NCI-H1930 (cell line): ENCODE results near the gene SAMSN1.

Experiments
- DNase-seq, 2 experiments: peaks; one replicate each; lab custom pipeline; 2025; lab: John Stamatoyannopoulos, UW

Gene SAMSN1

DNA sequence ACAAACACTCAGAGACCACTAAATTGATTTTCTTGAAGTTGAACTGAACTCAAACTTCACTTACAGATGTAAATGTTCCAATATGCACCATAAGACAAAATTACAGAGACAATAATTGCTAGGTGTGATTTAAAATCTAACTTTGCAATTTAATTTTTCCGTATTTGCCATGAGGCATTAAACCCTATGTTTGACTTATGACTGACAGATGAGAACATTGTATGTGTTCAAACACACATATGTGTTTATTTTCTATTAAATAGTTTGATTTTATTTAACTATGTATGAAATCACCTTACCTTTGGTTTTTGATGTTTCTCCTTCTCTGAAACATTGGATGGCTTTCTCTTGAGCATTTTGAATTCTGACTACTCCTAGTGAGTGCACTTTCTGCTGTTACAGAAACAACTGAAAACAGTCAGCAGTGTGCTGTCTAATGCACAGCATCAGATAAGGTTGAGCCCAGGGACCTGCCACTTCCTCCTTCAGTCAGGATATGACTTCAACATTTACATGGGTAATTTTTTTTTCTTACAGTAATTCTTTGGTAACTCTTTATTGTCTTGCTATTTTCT is at the start of gene SAMSN1:
SAMSN1 (minus strand) TSS at position 410 of the 575 bp plus-strand sequence; CDS start at position 356, 54 bp downstream.
- no peak for DNase-seq

DNA sequence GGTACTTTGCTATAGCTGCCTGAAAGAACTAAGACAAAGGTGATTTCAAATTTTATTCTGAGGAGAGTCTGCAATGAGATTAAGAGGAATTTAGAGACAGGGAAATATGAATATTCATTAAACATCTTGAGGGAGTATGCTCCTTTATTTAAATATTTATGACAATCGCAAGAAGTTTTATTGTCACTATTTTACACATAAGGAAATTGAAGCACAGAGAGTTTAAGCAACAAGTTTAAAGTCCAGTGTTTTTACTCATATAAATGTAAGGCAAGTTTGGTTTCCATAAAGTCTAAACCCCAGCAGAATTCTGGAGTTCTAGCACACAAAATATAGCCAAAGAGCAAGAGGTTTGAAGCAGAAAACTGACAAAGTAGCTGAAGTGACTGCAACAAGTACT is 49.3 kb upstream of the SAMSN1 start:
- no peak for DNase-seq

DNA sequence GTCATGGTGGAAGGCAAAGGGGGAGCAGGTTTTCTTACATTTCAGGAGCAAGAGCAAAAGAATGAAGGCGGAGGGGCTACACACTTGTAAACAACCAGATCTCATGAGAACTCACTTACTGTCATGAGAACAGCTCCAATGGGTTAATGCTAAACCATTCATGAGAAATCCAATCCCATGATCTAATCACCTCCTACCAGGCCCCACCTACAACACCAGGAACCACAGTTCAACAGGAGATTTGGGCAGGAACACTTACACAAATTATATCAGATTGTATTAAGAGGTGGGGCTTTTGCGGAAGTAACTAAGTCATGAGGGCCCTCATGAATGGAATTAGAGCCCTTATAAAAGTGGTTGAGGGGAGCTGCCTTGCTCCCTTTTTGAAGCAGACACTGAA is 48.9 kb upstream of the SAMSN1 start:
- no peak for DNase-seq

DNA sequence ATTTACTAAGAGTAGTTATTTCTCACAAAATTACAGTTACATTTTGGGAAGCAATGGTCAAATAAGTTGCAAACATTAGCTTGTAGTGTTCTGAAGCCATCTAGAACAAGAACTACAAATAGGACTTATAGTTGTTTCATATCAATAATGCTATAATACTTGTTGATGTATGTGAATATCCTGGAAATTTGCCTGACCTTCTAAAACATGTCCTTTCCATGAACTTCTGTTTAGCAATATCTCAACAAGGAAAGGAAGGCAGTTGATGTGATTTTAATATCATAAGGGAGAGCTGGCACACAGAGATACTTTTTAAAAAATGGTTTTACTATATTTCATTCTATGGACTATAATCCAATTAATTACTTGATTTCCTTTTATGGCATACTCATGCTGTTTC is 47.1 kb upstream of the SAMSN1 start:
- DNase-seq: no peak

DNA sequence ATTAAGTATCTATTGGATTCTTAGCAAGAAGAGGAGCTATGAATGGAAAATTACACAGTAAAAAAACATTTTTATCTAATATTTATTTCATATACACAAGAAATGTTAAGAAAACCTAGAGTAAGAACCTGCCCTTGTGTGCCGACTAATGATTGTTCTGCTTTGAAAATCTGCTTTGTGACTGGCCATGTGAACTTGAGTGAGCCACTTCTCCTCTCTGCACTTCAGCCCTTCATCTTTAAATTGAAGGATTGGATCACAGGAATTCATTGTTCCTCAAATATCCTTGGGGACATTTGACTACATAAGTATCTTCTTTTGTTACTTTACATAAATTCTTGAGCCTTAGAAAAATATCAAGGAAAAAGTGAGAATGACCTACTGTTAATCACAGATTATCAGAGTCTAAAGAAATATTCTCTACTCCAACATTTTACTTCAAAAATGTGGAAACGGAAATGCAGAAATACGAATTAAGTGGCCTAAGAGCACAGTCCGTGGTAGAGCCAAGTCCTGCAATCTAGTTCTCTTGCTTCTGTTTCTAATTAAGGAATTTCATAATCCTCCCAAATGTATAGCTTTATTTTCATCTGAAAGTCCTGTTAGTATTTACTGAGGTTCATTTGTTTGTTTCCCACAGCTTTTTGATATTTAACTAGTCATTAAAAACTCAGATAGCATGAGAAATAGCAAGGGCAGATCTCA is 46.3 kb upstream of the SAMSN1 start:
- DNase-seq: no peak

DNA sequence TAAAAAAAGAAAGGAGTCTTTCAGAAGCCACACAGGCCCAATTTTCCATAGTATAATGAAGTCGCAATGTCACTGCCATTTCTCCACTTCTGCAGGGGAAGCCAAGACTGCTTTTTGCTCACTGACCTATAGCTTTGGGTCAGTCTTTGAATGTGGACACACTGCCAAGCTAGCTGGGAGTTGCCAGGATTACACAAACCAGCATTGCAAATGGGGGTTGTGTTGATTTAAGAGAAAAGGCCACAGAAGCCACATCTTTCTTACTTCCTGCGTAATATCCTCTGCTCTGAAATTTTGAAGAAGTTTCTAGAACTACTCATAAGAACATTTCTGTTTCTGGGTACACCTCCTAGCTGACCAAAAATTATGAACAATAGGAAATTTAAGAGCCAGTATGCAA is 45.8 kb upstream of the SAMSN1 start:
- DNase-seq: no peak

DNA sequence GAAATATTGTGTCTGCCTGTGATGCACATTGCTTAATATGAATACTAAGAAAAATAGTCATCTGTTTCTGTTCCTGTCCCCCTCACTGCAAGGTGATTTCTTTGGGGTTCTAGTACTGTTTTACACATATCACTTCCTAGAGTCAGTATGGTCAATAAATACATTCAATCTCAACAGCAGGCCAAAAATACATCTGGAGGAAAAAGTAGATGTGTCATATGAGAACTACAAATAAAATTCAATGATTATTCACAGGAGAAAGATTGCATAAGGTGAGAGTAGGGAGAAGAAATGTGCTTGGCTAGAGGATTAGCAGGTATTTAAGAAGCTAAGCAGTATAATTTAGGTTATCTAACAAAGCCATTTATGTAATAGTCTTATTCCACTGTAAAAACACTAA is 45.3 kb upstream of the SAMSN1 start:
- DNase-seq: no peak

DNA sequence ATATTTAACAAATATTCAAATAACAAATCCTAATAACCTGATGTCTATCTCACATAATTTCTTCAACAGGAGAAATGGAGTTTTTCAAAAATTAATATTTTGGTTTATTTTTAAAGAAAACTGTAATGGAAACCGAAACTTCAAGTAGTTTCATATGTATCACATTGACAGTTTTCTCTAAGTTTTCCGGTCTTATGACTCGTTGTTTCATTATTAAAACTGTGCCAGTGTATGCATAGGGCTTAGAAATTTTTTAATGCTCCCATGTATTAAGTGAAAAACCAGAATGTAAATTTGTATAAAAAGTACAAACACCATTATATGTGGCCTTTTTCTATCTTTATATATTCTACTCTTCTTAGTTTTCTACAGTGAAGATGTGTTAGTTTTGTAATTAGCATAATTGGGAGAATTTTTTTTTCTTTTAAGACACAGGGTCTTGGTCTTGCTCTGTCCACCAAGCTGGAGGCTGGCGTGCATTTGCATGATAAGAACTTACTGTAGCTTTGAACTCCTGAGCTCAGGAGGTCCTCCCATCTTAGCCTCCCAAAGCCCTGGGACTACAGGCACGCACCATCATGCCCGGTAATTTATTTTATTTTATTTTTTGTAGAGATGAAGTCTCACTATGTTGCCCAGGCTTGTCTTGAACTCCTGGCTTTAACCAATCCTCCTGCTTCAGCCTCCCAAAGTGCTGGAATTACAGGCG is 43.9 kb upstream of the SAMSN1 start:
- DNase-seq: no peak

DNA sequence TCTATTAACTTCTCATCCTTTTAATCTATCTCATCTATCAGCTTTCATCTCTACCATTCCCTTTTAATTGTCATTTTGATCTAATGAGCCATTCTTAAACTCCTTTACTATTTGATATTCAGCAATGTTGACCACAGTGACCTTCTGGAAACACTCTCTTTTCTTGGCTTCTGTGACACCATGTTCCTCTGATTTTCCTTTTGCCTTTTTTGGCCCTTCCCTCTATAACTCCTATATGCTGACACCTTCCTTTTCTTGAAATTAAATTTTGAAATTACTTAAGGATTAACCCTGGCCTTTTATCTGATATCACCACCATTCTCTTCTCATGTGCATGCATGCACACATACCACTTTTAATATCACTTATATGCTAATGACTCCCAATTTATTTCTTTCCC is 41.2 kb upstream of the SAMSN1 start:
- DNase-seq: no peak

DNA sequence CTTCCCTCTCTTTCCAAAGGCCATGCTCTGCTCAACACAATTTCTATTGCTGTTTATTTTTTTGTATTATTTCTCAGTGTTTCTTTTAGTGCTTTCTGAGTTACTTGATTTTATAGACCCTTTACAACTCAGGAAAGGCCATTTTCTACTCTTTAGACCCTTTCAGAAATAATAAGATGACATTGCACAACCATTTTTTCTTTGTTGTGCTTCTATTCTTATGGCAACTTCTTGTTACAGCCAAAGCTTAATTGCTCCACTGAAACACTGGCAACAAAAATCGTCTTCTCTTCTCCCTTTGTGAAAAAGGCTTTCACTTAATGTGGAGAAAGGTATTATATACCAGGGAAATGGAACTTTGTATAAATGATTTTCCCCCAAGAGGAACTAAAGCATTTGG is 39.0 kb upstream of the SAMSN1 start:
- no peak for DNase-seq

DNA sequence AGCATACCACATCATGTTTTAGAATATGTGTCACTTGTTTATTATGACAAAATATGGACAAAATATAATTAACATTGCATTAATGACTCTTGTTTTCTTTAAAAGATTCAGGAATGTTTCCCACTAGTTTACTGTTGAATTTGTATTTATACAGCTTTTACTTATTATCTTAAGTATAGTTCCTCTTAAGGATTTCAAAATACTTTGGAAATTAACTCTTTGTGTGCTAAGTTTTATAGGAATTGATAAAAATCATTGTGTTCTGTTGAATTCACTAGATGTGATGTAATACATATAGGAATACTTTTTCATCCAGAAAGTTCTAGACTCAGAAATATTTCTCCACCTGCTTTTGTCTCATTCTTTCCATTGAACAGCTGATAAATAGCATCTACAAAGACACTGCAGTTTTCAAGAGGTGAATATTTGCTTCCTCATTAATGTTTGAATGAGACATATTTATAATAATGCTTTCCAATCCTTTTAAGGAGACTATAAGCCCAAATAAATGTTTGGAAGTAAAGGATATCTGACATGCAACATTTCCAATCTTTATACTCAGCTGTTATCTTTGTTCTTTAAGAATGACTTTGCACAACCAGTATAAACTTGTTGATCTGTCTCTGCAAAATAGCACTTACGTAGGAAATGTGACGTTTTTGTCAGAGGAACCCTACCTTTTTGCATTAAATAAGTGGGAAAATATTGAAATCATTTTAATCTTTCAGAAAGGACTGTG is 38.4 kb upstream of the SAMSN1 start:
- DNase-seq: no peak

DNA sequence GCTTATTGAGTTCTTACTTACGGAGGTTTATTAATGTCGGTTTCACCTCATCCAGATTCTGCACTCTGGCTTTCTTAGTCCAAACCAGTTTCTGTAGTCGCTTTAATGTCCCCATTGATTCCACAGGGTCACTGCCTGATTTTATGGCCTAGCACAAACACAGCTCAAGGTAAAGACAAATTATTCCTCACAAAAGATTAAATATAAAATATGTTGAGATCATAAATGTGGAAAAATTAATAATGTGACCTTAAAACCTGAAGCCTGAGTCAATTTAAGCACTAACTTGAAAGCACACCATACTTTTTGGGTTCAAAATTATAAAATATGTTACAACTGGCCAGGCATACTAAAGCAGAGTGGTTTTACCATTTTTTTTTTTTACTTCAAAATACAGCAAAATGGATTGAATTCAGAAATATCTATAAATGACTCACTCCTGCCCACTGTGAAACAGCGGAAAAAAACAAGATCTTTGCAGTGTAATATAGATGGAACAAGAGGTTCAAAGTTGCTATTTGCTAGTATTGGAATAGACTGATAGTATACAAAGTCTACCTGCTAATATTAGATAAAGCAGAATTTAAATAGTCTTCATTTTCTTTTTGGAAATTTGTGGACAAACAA is 37.6 kb upstream of the SAMSN1 start:
- no peak for DNase-seq

DNA sequence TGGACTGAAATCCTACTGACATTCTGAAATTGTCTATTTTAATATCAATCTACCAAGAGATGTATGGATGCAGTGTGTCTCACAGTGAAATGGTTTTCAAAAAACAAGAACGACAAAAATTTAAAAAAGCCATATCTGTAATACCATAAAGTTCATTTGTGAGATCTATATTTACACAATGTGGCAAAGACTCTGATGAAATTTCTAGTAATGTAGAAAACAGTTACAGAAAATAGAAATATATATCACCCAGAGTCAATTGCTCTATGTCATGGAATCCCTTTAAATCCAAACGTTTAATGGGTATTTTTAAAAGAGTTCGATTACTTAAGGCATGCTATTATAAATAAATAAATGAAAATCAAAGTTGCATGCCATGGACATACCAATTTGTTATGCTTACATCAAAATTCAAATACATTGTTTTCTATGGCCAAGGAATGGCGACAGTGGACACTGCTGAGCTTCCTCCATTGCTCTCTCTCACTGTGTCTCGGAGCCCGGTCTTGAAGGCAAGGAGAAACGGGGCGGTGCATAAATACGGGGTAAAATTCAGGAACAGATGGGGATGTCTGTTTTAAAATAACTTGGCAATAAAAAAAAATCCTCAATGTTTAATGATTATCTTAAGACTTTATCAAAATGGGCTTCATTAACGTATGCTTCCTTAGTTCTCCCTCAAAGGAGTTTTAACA is 37.0 kb upstream of the SAMSN1 start:
- DNase-seq: no peak

DNA sequence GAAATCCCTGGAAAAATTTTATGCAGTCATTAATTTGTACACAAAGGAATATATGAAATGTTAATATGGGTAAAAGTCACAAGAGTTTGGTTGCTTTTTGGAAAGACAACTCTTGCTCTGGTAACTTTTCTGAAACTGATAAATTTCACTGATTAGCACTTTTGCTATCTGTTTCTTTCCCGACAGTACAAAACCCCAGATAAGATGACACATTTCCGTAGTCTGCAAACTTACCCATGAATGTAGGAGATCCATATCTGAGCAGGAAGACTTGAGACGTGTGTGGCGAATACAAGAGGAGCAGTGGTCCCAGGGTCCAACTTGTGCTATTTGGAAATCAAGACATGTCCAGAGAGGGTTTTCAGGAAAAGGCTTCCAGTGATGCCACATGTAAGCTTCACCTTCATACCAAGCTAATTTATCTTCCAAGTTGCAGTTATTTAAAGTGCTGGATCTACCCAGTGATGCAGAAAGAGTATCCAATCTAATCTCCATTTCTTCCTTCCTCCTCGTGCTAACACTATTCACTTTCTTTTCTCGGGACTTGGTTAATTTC is 35.9 kb upstream of the SAMSN1 start:
- no peak for DNase-seq

DNA sequence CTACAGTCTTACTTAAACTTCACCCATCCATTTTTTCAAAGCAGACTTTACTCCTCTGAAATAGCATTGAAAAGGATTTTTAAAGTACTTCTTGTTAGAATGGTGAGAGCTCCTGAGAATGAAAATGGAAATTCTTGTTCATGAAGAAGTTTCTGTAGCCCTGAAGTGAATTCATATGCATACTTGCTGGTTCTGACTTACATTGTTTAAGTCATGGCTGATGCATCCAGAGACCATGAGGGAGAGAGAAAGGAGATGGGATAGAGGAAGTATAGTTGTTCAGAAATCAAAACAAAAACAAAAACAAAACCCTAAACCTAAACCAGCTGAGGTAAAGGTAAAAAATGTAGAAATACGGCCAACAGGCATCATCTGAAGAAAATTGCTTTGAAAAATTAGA is 27.1 kb upstream of the SAMSN1 start:
- no peak for DNase-seq

DNA sequence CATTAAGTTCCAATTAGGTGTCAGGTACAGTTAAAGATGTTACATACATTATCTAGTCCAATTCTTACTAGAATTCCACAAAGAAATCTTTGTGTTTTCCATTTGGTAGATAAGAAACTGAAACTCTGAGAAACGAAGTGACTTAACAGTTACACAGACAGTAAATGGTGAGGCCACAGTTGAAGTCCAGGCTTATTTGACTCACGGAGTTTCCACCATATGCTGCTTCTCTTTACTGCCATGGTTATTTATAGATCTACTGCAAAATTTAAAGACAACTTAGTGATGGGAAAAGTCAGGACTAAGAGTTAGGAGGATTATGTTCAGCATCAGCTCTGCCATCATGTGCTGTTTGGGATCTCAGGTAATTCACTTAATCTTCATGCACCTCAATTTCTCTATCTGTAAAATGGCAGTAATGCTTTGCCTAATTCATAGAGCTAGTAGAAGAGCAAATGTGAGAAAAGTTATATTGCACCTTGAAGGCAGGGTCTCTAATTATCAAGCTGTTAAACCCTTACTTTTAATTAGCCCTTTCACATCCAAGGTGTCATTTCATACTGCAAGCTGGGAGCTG is 26.2 kb upstream of the SAMSN1 start:
- no peak for DNase-seq

DNA sequence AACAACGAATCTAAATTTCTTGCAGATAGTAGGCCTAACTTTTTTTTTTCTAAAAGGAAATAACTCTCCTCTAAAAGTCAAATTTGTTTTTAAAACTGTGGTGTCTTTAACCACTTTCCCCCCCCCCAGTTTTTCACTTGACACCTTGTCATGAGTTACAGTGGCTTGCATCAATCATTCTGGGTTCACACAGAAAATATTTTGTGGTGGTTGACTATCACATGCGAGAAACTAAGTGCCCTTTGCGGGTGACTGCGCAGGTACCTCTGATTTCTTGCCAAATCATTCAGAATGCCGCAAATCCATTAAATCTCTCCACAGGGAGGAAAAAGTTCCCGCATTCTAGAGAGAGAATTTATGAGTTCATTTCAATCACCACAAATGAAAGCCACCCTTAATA is 23.8 kb upstream of the SAMSN1 start:
- no peak for DNase-seq

DNA sequence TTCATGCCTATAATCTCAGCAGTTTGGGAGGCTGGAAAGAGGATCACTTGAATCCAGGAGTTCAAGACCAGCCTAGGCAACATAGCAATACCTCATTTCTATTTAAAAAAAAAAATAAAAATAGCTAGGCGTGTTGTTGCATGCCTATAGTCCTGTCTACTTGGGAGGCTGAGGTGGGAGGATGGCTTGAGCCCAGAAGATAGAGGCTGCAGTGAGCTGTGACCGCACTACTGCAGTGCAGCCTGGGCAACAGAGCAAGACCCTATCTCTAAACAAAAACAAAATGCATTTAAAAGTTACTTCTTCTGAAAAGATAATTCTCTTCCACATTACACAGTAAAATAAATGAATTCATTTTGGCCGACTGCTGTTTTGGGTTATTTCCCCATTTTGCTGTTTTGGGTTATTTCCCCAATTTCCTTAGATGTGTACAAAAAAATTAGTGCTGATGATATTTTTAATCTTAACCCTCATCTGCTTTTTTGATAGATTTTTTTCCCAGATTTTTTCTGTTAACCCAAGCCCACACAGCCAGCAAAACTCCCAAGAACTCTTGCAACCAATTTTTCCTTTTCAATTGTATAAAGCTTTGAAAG is 23.0 kb upstream of the SAMSN1 start:
- DNase-seq: no peak

DNA sequence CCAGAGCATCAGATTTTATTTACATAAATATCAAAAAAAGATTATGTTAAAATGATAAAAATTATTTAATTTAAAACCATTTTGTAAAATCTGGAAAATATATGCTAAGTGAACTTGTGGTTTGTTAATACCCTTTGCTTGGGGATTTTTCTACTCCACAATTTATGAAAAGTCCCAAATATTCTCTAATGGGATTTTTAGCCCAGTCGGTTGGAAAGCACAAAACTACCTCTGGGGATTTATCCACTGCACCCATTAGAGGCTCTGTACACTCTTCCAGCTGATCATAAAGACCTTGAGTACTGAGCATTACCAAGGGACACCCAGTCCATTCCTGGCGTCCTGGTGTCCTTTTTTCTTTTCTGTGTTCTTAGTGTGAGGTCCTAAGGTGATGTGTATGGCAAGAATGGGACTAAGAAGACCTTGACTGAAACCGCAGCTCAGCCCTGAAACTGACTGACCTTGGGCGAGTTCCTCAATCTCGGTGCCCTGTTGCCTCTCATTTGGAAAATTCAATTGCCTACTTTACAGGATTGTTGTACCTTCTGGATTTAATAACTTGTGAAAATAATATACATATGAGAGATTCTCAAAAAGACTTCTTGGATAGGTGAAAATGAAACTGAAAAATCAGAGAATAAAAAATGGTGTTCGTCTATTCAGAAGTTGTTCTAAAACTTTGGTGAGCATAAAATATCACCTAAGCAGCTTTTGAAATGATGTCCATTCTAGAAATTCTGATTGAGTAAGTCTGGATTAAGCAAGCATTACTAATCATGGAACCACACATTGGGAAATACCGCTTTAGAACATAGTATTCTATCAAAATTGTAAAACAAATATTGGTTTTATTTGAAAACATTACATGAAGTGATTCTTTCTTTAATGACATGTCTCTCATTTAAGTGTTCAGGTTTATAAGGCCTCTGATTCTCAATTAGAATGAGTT is 21.5 kb upstream of the SAMSN1 start:
- no peak for DNase-seq
